WERI-Rb-1 (cell line): ENCODE results near the gene CRYBG1.

Source experiments
- DNase-seq: peaks from one replicate; pipeline ENCODE4 v3.0.0-alpha.2; 2020
- H3K27ac ChIP-seq: fragments of 250-450 bp; sonication (Bioruptor Pico); 2 replicates; pipeline ENCODE4 v1.5.1; 2020; ENCODE audit warnings: mild to moderate bottlenecking, moderate library complexity
- H3K27me3 ChIP-seq: fragments of 250-450 bp; sonication (Bioruptor Pico); 2 replicates; pipeline ENCODE4 v1.5.1; 2021; ENCODE audit warnings: mild to moderate bottlenecking, low read depth, moderate library complexity; ENCODE audit not compliant: insufficient read depth, severe bottlenecking
- H3K36me3 ChIP-seq: fragments of 250-450 bp; sonication (Bioruptor Pico); 2 replicates; pipeline ENCODE4 v1.5.1; 2020; ENCODE audit warnings: mild to moderate bottlenecking, moderate library complexity
- H3K4me3 ChIP-seq: 2 replicates; pipeline ENCODE4 v1.5.1; 2011; ENCODE audit warnings: low read depth, mild to moderate bottlenecking, control low read depth, low read length
- H3K9me3 ChIP-seq: fragments of 250-450 bp; sonication (Bioruptor Pico); 2 replicates; pipeline ENCODE4 v1.5.1; 2021; ENCODE audit warnings: mild to moderate bottlenecking, moderate library complexity; ENCODE audit not compliant: severe bottlenecking
- TF ChIP-seq, protein P1 (sequence below): IDR thresholded peaks from 2 replicates; pipeline ENCODE4 v1.5.1; 2011; ENCODE audit warnings: low read depth, mild to moderate bottlenecking, control low read depth, inconsistent platforms, low read length

Gene CRYBG1

DNA sequence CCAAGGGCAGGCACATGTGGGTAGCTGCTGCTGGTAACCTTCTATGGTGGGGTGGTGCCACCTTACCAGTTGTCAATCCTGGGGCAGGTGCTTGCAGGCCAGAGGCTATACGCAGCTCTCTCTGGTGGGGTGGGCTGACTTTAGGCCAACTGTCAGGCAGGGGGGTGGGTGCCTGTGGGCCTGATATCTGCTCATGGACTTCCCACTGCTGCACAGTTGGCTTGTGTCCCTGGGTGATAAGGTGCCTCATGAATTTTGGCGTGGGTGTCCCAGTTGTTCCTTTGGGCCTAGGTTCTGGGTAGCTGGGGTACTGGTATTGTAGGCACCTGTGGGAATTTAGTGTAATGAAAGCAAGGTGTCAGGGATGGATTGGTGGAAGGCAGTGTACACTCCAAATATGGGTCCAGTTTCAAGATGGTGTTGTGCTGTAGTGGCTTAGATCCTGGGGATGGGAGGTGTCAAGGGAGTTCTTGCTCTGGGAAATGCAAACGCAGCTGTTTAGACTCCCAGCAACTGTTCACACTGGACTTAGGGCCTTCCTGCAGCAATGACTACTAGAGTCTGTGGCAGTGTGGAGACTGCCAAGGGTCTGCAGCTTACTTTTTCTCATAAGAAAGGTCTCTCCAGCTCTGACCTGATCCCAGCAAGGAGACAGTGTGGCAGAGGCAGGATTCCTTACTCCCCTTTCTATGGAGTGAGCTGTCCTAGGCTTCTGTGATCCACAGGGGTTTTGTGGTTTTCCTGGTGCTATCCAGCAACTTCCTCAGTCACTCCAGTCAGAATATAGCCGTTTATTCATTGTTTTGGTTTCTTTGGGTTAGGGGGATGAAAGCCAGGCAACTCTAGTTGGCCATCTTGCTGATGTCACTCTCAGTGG lies 128.2 kb downstream of the CRYBG1 start:
- Histone ChIP-seq H3K27me3 (no peaks in the 10 kb centered on the region), H3K9me3 (no peaks in the 10 kb centered on the region), H3K36me3 (no peaks in the 10 kb centered on the region), H3K4me3 (no peak overlapping the region), H3K27ac (no peak overlapping the region)
- no peak for DNase-seq
- TF ChIP-seq, protein P1, sequence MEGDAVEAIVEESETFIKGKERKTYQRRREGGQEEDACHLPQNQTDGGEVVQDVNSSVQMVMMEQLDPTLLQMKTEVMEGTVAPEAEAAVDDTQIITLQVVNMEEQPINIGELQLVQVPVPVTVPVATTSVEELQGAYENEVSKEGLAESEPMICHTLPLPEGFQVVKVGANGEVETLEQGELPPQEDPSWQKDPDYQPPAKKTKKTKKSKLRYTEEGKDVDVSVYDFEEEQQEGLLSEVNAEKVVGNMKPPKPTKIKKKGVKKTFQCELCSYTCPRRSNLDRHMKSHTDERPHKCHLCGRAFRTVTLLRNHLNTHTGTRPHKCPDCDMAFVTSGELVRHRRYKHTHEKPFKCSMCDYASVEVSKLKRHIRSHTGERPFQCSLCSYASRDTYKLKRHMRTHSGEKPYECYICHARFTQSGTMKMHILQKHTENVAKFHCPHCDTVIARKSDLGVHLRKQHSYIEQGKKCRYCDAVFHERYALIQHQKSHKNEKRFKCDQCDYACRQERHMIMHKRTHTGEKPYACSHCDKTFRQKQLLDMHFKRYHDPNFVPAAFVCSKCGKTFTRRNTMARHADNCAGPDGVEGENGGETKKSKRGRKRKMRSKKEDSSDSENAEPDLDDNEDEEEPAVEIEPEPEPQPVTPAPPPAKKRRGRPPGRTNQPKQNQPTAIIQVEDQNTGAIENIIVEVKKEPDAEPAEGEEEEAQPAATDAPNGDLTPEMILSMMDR = no peak

DNA sequence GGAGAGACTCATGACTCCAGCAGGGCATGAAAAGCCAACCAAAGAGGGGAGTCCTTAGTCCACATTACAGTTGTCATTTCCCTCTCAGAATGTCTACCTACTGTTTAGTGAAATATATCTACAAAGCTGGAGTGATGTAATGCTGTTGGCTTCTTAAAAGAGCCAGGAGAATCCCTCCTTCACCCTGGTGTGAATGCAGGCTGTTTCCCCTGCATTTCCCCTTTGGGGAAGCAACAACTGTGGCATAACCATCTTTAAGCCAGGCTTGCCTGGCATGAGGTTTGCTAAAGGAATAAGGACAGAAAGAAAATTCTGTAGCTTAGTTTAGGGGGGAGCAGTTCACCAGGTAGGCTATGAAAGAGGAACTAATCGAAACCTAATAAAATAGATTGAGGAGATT lies 129.5 kb downstream of the CRYBG1 start:
- no peak overlapping the region for H3K27ac ChIP-seq

DNA sequence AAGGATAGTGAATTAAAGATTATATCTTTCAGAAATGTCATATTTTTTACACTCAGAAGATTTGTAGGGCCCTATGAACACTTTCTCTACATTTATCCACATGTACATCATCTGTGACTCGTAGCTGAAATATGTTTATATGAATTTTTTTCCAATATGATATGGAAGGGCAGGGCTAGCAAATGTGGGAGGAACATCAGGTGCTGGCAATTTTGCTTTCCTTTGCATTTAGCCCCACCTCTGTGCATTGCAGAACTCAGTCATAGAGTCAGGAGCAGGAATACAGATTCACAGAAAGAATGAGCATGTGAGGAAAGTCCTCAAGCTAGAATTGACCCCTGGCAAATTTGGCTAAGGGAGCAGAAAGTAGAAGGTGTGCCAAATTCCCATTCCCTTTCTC lies 129.9 kb downstream of the CRYBG1 start:
- TF ChIP-seq, protein P1 = no peak
- H3K27ac ChIP-seq = no peak overlapping the region
- no peaks in the 10 kb centered on the region for H3K27me3 ChIP-seq
- no peaks in the 10 kb centered on the region for H3K9me3 ChIP-seq
- H3K4me3 ChIP-seq = no peak overlapping the region
- DNase-seq = no peak
- no peaks in the 10 kb centered on the region for H3K36me3 ChIP-seq

More for the DNA sequence above, 129.5 kb downstream of the CRYBG1 start:
- TF ChIP-seq, protein P1 = no peak
- no peak overlapping the region for H3K4me3 ChIP-seq
- H3K9me3 ChIP-seq = no peaks in the 10 kb centered on the region
- H3K27me3 ChIP-seq = no peaks in the 10 kb centered on the region
- no peak for DNase-seq
- H3K36me3 ChIP-seq = no peaks in the 10 kb centered on the region

DNA sequence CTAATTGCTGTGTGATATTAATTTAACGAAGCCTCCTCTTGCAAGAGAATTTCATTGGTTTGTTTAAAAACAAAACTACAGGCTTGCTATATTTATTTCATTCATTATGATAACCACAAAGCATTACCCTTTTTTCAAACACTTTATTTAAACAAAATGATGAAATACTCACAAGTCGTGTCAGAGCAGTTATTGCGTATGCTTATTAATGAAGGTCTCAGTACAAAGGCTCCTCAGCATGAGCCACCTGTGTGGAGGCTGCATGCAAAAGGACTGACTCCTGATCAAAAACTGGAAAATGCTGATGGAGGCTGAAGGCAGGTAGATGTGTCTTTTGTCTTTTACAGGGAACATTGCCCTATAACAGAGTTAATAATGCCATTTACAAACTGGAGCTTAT lies 130.5 kb downstream of the CRYBG1 start:
- no peak overlapping the region for H3K4me3 ChIP-seq
- no peaks in the 10 kb centered on the region for H3K36me3 ChIP-seq
- TF ChIP-seq, protein P1 = no peak
- no peaks in the 10 kb centered on the region for H3K27me3 ChIP-seq
- DNase-seq = no peak
- no peak overlapping the region for H3K27ac ChIP-seq
- no peaks in the 10 kb centered on the region for H3K9me3 ChIP-seq

DNA sequence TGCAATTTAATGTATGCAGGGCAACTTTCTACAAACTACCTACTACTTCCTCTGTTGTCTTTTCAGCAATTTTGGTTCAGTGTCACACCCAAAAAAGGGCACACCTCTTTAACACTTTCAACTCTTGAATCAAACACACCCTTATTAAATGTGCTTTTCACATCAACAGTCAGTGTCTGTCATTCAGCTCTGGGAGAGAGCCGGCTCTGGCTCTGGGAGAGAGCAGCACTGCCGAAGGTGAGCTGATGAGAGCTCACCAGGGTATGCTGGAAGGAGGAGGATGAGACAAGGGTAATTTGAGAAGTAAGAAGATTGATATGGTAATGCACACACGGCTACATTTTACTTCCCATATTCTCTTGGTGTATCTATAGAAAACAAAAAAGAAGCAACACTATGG lies 134.5 kb downstream of the CRYBG1 start:
- Histone ChIP-seq H3K36me3 (no peaks in the 10 kb centered on the region), H3K9me3 (no peaks in the 10 kb centered on the region), H3K27me3 (no peaks in the 10 kb centered on the region), H3K4me3 (no peak overlapping the region), H3K27ac (no peak overlapping the region)
- no peak for DNase-seq
- TF ChIP-seq, protein P1 = no peak
